Measurements from ENCODE around the gene TMEM219.
"Not testable (repeated sequence)": the region's sequence is repeated elsewhere in the genome, so short reads cannot be mapped to it uniquely, and the experiment has no call there.

TMEM219 gene

DNA sequence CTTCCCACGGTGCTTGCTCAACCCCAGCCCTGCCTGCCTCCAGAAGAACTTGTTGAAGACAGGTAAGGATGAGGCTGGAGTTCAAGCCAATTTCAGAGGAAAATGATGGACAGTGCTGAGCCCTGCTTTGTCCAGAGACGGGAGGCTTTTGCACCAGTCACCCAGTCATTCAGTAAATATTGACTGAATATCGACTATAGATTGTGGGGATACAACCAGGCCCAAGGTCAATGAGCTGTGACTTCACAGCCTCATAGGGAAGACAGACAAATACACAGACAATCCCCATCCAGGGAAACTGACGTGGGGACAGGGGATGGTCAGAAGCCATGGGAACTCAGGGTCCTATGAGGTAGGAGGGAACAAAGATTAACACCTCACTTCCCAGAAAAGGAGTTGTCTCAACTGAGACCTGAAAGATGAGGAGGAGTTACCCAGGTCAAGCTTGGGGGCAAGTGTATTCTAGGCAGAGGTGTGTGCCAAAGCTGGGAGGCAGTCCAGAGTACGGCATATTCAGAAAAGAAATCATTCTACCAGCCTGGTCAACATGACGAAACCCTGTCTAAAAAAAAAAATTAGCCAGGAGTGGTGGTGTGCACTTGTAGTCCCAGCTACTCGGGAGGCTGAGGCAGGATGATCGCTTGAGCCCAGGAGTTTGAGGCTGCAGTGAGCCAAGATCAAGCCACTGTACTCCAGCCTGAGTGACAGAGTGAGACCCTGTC, 54.8 kb downstream of the TMEM219 start:
- DNase-seq, result no peak

- no peak for DNase-seq
Measured at GRCh38 chr16:30017277-30017656, 55.4 kb downstream of the TMEM219 start.

GRCh38 chr16:30017937-30018336, 56.1 kb downstream of the TMEM219 start:
- not testable (repeated sequence) for DNase-seq

- DNase-seq, result no peak
Measured at GRCh38 chr16:30018731-30019158, 56.9 kb downstream of the TMEM219 start.
